IMR-90 (cell line): ENCODE measurements around the gene ENOX1. TPM values are rescaled to one million over a fixed set of nuclear protein-coding genes. Genes with fewer than 3 reads are reported as not detected.

Experiments used
- ATAC-seq: fragments of 200-7000 bp; cut with Tn5 transposase; 2 replicates; pipeline ENCODE4 v1.9.1; 2020; ENCODE audit warnings: low read depth, mild to moderate bottlenecking, moderate library complexity
- BruUV-seq: library from RNA; stranded (reverse); fragments of 400-500 nt; replicated peaks from 2 replicates; lab custom pipeline; 2021; lab: Mats Ljungman, UMichigan
- CTCF ChIA-PET: fragments of 300-600 bp; formaldehyde crosslinking; extraction: SDS; loops from one replicate; lab custom pipeline; 2021; ENCODE audit warnings: antibody characterized with exemption; lab: Yijun Ruan, JAX
- POLR2A ChIA-PET: fragments of 300-600 bp; sonication (Branson Sonifier 250); formaldehyde crosslinking; loops from one replicate; lab custom pipeline; 2022; ENCODE audit warnings: antibody characterized with exemption; ENCODE audit not compliant: unreplicated experiment; lab: Charles Lee
- DNase-seq: peaks from one replicate; pipeline ENCODE4 v3.0.0; 2013
- H2AFZ ChIP-seq: replicated peaks from 2 replicates; pipeline ENCODE3; 2013; ENCODE audit warnings: low read length, mild to moderate bottlenecking; ENCODE audit not compliant: poor library complexity
- H2AK5ac ChIP-seq: 2 replicates; pipeline ENCODE4 v1.6.1; 2013; ENCODE audit warnings: low read depth, low read length, inconsistent platforms
- H2AK9ac ChIP-seq: replicated peaks from 2 replicates; pipeline ENCODE3; 2013; ENCODE audit warnings: mild to moderate bottlenecking, low read depth, low read length, moderate library complexity; ENCODE audit not compliant: poor library complexity
- H2BK120ac ChIP-seq: 2 replicates; pipeline ENCODE4 v1.6.1; 2013; ENCODE audit warnings: low read depth, low read length, inconsistent platforms
- H2BK15ac ChIP-seq: 3 replicates; pipeline ENCODE4 v1.6.1; 2013; ENCODE audit warnings: low read depth, low read length, inconsistent platforms
- H2BK20ac ChIP-seq: 2 replicates; pipeline ENCODE4 v1.6.1; 2013; ENCODE audit warnings: low read depth, mild to moderate bottlenecking, inconsistent platforms, low read length, moderate library complexity
- H2BK5ac ChIP-seq: 2 replicates; pipeline ENCODE4 v1.6.1; 2013; ENCODE audit warnings: mild to moderate bottlenecking, low read depth, low read length, inconsistent platforms; ENCODE audit not compliant: poor library complexity, severe bottlenecking
- H3K14ac ChIP-seq: replicated peaks from 2 replicates; pipeline ENCODE4 v1.6.1; 2013; ENCODE audit warnings: low read depth, low read length, inconsistent platforms
- H3K18ac ChIP-seq: 2 replicates; pipeline ENCODE4 v1.6.1; 2013; ENCODE audit warnings: low read depth, low read length, control low read depth
- H3K23ac ChIP-seq: 2 replicates; pipeline ENCODE4 v1.6.1; 2013; ENCODE audit warnings: low read depth, low read length, inconsistent platforms
- H3K27ac ChIP-seq: 2 replicates; pipeline ENCODE4 v1.5.1; 2013; ENCODE audit warnings: mild to moderate bottlenecking, control low read depth, low read length; ENCODE audit not compliant: insufficient read depth
- H3K27me3 ChIP-seq: 2 replicates; pipeline ENCODE4 v1.6.1; 2013; ENCODE audit warnings: low read length; ENCODE audit not compliant: control insufficient read depth, insufficient read depth
- H3K36me3 ChIP-seq: 2 replicates; pipeline ENCODE4 v1.6.1; 2013; ENCODE audit warnings: low read length, mixed read lengths; ENCODE audit not compliant: control insufficient read depth, insufficient read depth
- H3K4ac ChIP-seq: 2 replicates; pipeline ENCODE4 v1.6.1; 2013; ENCODE audit warnings: low read depth, low read length, inconsistent platforms
- H3K4me1 ChIP-seq: 2 replicates; pipeline ENCODE4 v1.6.1; 2013; ENCODE audit warnings: low read length, mixed read lengths; ENCODE audit not compliant: control insufficient read depth, insufficient read depth
- H3K4me2 ChIP-seq: 2 replicates; pipeline ENCODE4 v1.6.1; 2013; ENCODE audit warnings: low read depth, mild to moderate bottlenecking, control low read depth, low read length, moderate library complexity
- H3K4me3 ChIP-seq: 2 replicates; pipeline ENCODE4 v1.5.1; 2013; ENCODE audit warnings: low read depth, mild to moderate bottlenecking, control low read depth, low read length, moderate library complexity; ENCODE audit not compliant: insufficient read depth
- H3K56ac ChIP-seq: 2 replicates; pipeline ENCODE4 v1.6.1; 2013; ENCODE audit warnings: low read length, inconsistent platforms; ENCODE audit not compliant: insufficient read depth; ENCODE audit errors: extremely low read depth
- H3K79me1 ChIP-seq, 2 experiments: 2 replicates each; pipeline ENCODE4 v1.6.1; 2013; ENCODE audit warnings: low read length in 2 of 2, inconsistent platforms in 1 of 2, low read depth in 1 of 2
- H3K9ac ChIP-seq: 2 replicates; pipeline ENCODE4 v1.6.1; 2013; ENCODE audit warnings: low read depth, low read length, control low read depth
- H3K9me1 ChIP-seq: 2 replicates; pipeline ENCODE4 v1.6.1; 2013; ENCODE audit warnings: low read length, inconsistent platforms; ENCODE audit not compliant: insufficient read depth
- H3K9me3 ChIP-seq: 2 replicates; pipeline ENCODE4 v1.6.1; 2013; ENCODE audit warnings: low read length; ENCODE audit not compliant: control insufficient read depth, insufficient read depth
- H4K20me1 ChIP-seq: 2 replicates; pipeline ENCODE4 v1.6.1; 2013; ENCODE audit warnings: low read length, inconsistent platforms; ENCODE audit not compliant: insufficient read depth
- H4K5ac ChIP-seq: 2 replicates; pipeline ENCODE4 v1.6.1; 2013; ENCODE audit warnings: mild to moderate bottlenecking, low read depth, low read length, control low read depth
- H4K8ac ChIP-seq, 2 experiments: 2 replicates each; pipeline ENCODE4 v1.6.1; 2013; ENCODE audit warnings: low read depth in 2 of 2, low read length in 2 of 2, control low read depth in 1 of 2, inconsistent platforms in 1 of 2
- H4K91ac ChIP-seq: 2 replicates; pipeline ENCODE4 v1.6.1; 2013; ENCODE audit warnings: low read depth, low read length, inconsistent platforms; ENCODE audit not compliant: insufficient read depth
- CEBPB ChIP-seq: IDR thresholded peaks from 2 replicates; pipeline ENCODE4 v1.6.1; 2012; ENCODE audit warnings: low read depth, low read length, improper control_type of control experiment
- MAFK ChIP-seq: IDR thresholded peaks from 2 replicates; pipeline ENCODE4 v1.6.1; 2012; ENCODE audit warnings: low read depth, low read length, improper control_type of control experiment
- WGBS, 2 experiments: methylation state at CpG; one replicate each; pipeline versions ENCODE4 v1.1.5 to v1.1.7; 2013; ENCODE audit warnings: missing lambda C conversion rate in 2 of 2; ENCODE audit not compliant: insufficient read length in 1 of 2; ENCODE audit errors: extremely low coverage in 2 of 2; 5-methylcytosine and 5-hydroxymethylcytosine counted together
- dilution Hi-C: fragments of 300-500 bp; cut with HindIII; formaldehyde crosslinking; loops from one replicate; pipeline ENCODE4 v1.14.3; 2018; ENCODE audit warnings: low sequenced_read_pairs; ENCODE audit not compliant: unreplicated experiment
- in situ Hi-C: fragments of 300-500 bp; cut with MboI; formaldehyde crosslinking; loops from 3 replicates; pipeline ENCODE4 v1.14.3; 2019; ENCODE audit warnings: low sequenced_read_pairs, inconsistent platforms, mixed read lengths
- intact Hi-C: fragments of 100-400 bp; cut with micrococcal nuclease; formaldehyde crosslinking; loops from 2 replicates; pipeline ENCODE4 v1.10.0; 2022
- polyA plus RNA-seq, 3 experiments: library from polyadenylated mRNA; depleted of rRNA; stranded (reverse); fragments of >200 nt; gene quantifications; 2 replicates each; pipeline ENCODE4 v1.2.3, GENCODE V29; 2012; ENCODE audit warnings: low replicate concordance in 1 of 3
- total RNA-seq: library from RNA; depleted of rRNA; stranded (reverse); fragments of >200 nt; gene quantifications from 2 replicates; pipeline ENCODE4 v1.2.3, GENCODE V29; 2012

ENOX1 gene
- total and polyA plus RNA-seq, 2 of the 4 experiments (the other 2 are of a cell fraction): 0.99 to 1.3 TPM

DNA sequence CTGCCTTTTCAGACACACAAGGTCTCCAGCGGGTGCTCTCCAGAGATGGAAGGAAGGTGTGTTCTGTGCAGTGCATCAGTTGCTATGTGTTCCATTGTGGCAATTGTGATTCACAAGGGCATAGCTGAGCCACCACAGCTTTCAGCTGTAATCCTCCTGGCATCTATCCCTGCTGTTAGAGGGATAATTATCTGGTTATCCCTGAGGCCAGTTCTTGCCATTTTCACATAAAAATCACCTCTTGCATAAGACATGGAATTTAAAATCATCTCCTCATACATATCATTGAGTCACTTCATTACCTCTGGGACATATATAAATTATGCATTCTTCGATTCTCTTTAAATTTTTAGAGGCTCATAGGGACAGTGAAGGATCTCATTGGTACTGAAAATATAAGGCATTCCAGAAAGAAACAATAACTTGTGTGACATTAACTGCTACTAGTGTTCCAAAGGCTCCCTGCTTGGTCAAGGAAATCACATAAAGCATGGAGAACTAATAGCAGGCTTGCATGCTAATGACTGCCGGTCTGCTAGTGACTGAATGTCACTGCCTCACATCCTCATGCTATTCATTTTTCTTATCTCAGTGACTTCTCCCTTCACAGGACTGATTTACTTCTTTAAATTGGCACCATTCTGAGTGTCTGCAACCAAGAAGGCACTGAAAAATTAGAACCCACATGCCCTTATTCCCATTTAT lies 214.0 kb downstream of the ENOX1 start:
- DNase-seq: peak; percentile 25
- ChIA-PET POLR2A (no interaction called here), CTCF (no interaction called here)
- no peak overlapping the region for H4K5ac ChIP-seq
- no peak overlapping the region for H3K4me2 ChIP-seq
- no peak overlapping the region for H3K4ac ChIP-seq
- H3K14ac ChIP-seq: no peak overlapping the region
- 60% methylated on average over 1 of the region's 3 CpGs; no CpG with 5 or more reads in 1 of the 2 experiments for WGBS, 2 experiments
- H3K23ac ChIP-seq: no peak overlapping the region
- H2BK20ac ChIP-seq: peak overlapping the region; percentile 70; the same call in 1 of the 2 replicates
- no peaks in the 10 kb centered on the region for H3K79me1 ChIP-seq
- H3K4me3 ChIP-seq: no peak overlapping the region
- H3K4me1 ChIP-seq: peaks cover 9% of the 10 kb centered on the region
- TF ChIP-seq MAFK (no peak), CEBPB (0 out of 2 replicates have a peak, but pooled peaks have one; percentile 10)
- no peak overlapping the region for H3K27ac ChIP-seq
- H3K9me3 ChIP-seq: no peaks in the 10 kb centered on the region
- BruUV-seq: no TSS peak
- H3K27me3 ChIP-seq: no peaks in the 10 kb centered on the region; the same call in 1 of the 2 replicates
- in situ Hi-C loops: no loop called here
- H2AK9ac ChIP-seq: no peak overlapping the region
- H3K56ac ChIP-seq: no peak overlapping the region
- dilution Hi-C loops: no loop called here
- H3K36me3 ChIP-seq: no peaks in the 10 kb centered on the region
- H2AK5ac ChIP-seq: no peak overlapping the region
- H3K9ac ChIP-seq: no peak overlapping the region
- H2BK5ac ChIP-seq: no peak overlapping the region
- H2BK15ac ChIP-seq: no peak overlapping the region
- H3K9me1 ChIP-seq: 0 out of 2 replicates have a peak, but pooled peaks cover 2% of the 10 kb centered on the region
- peak overlapping the region; percentile 16; the same call in 1 of the 2 replicates for H2BK120ac ChIP-seq
- no peak overlapping the region; the same call in 1 of the 2 replicates for H3K18ac ChIP-seq
- H2AFZ ChIP-seq: no peak overlapping the region
- intact Hi-C loops: no loop called here
- ATAC-seq: peak; percentile 38
- H4K20me1 ChIP-seq: no peaks in the 10 kb centered on the region
- no peak overlapping the region for H4K8ac ChIP-seq
- no peak overlapping the region for H4K91ac ChIP-seq
